HG03378 (cell line): Measurements from ENCODE around the gene APOC1.

Source experiments
- ATAC-seq: cut with Tn5 transposase; IDR thresholded peaks from one replicate; pipeline ENCODE4 v1.9.1; 2021; ENCODE audit warnings: mild to moderate bottlenecking, moderate library complexity; ENCODE audit not compliant: unreplicated experiment

APOC1 gene

DNA sequence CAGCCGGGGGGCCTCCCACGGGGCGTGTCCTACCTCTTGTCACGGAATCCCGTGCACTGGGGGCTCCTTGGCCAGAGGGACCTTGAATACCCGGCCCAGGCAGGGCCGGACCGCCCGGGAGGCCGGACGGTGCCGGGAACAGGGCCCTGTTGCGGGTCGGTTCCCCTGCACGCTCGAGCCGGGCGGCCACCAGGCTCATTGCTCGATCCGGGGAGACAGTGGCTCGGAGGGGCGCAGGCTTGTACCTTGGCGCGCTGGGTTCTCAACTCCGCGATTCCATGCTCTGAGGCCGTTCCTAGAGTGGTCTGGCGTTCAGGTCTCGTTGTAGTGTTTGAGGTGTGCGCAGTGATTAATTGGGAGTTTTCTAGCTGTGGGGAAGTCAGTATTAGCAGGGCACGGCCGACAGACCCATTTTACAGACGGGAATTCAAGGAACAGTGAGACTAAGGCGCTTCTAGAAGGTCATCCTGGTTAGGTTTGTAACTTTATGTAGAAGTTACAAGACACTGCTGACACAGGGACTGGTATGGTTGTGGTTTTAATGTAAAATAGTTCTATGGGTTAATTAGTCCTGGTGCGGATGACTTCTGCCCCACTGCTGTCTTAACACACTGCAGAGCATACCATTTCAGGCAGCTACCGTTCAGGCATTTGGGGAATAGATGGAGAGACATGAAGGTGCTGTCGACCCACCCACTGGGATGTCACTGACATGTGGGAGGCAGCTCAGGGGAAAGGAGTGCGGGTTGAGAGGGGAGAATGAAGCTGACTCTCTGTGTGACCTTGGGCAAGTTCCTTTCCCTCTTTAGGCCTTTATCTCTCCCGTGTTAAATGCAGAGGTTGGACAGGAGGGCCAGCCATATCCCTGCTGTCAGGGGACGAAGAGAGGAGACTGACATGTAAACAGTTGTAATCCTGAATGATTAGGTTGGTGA is 41.4 kb downstream of the APOC1 start:
- ATAC-seq: peak; percentile 19

DNA sequence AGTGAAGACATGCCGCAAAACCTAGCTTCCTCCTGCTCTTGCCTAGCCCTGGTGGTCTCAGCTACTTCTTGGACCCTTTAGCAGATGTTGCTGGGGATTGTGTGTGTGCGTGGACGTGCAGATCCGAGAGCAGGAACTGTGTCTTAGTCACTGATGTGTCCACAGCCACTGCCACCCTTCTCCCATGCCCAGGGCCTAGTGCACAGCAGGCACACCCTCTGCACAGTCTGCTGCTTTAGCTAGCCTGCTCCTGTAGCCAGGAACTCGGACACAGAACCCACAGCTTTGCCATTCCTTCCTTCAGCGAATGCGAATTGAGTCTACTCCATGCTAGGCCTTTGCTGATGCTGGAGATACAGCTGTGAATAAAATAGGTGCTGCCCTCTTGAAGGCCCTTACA is 43.1 kb downstream of the APOC1 start:
- no peak for ATAC-seq

DNA sequence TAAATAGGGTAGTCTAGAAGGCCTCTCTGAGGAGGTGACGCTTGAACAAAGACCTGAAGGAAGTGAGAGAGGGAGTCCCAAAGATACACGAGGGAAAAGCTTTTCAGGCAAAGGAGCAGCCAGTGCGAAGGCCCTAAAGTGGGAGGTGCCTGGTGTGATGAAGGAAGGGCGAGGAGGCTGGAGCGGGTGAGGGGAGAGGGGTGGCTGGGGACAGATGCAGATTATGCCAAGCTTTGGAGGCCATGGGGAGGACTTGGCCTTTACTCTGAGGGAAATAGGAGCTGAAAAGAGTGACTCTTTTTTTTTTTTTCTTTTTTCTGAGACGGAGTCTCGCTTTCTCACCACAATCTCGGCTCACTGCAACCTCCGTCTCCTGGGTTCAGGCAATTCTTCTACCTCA is 43.7 kb downstream of the APOC1 start:
- ATAC-seq: no peak

DNA sequence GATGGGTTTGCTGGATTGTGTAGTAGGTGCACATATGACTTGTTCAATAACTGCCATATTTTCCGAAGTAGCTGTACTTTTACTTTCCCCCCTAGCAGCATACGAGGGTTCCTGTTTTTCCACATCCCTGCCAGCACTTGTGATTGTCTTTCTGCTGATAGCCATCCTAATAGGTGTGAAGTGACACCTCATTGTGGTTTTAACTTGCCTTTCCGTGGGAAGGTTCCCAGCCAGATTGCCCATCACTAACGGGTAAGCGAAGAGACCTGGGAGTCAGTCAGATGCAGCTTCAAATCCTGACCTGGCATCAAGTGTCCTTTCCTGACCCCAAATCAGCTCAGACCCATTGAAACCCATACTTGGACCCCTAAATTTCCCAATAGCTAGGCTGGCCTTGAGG is 45.3 kb downstream of the APOC1 start:
- ATAC-seq: no peak

DNA sequence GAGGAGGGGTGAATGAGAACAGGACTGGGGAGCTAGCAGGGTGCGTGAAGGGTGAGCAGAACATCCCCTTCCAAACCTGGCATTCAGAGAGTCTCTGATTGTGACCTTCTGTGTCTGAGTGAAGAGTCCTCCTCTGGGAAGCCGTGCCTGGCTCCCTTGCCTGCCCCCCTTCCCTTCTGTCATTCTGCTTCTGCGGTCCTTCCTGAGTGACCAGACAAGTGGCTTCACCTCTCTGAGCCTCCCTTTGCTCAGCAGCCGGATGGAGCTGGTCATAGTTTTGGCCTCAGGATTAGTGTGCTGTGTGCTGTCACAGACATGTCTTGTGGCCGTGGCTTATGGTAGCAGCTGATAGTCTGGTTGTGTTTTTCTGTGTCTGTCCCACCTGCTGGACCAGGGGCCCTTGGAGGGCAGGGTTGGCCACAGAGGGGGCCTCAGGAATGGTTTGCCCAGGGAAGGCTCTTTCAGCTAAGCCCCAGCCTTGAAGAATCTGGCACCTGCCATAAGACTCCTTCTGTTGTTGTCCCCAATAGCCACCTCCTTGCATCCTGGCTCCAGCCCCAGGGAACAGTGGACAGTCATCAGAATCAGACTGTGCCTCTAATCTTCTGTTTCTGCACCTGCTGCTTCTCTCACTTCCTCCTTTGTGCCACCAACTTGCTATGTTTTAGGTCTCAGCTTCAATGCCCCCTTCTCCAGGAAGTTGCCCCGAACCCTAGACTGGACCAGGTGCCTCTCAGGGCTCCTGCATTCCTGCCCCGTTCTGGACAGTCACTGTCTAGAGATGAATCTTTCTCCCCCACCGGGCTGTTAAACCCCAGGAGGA is 46.7 kb downstream of the APOC1 start:
- ATAC-seq: no peak

DNA sequence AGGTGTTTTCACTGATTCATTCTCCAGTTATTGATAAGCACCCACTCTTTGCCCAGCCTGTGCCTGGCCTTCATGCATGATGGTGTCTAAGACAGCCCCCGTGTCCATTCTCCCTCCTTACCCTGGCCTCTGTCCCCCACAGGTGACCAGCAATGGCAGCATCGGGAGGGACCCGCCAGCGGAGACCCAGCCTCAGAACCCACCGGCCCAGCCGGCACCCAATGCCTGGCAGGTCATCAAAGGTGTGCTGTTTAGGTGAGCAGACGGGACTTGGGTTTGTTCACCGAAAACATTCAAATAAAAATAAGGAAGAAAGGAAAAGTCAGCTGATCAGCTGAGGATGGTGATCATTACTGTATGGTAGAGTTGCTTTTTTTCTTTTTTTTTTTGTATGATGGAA is 47.4 kb downstream of the APOC1 start:
- ATAC-seq: no peak

DNA sequence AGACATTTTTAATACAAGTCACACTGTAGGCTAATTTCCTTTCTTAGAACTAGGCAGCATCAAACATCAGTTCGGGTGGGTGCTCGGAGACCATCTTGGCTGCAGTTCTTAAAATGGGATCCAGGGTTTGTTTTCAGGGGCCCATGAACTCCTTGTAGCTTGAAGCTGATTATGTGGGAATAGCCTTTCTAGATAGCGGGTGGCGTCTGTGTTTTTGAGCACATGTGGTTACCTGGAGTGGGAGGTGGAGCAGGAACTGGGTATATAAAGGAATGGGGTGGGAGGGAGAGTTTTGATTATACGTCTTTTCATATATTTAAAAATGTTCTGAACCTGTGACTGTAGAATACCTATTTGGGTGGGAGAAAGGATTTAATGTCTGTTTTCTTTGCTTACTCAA is 53.7 kb downstream of the APOC1 start:
- ATAC-seq: no peak

DNA sequence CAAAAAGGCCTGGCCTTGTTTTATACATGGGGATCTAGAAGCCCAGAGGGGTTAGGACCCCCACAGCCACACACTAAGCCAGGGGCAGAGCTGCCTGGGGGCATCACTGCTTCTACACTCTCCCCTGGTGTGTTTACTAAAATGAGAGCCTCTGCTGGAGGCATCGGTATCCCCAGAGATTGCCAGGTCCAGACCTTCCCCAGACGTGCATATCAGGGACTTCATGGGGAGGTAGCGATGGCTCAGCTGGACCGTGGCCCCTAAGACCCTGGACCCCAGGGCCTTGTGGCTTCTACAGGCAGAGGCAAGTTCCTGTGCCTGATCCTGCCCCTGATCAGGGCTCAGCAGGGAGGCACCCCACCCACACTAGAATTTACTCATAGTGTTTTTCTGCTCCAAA is 54.3 kb downstream of the APOC1 start:
- no peak for ATAC-seq
